Measurements from ENCODE around the gene RERE.

RERE gene

DNA sequence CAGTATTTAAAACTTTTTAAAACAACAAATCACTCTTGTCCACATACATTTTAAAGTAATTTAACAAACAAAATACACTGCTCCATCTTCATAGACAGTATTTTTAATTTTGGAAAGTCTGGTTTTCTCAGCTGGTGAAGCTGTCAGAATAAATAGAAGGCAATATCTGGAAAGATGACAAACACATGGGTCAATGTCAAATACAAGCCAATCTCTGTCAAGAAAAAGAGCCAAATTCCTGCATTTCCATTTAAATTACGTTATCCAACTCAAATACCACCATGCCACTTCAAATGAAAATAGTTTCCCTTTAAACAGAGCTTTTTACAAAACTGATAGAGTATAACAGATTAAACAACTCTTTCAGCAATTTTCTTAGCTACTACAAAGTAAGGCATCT lies 176.5 kb downstream of the RERE start:
- H3F3A ChIP-seq (ENCODE audit: insufficient read depth), result no peaks in the 10 kb centered on the region
- H4K20me1 ChIP-seq (ENCODE audit: low read depth, low read length), result peaks cover 2% of the 10 kb centered on the region; the same call in 1 of the 2 replicates
- H3K9ac ChIP-seq (ENCODE audit: low read length), result no peak overlapping the region
- no peaks in the 10 kb centered on the region for H3K9me2 ChIP-seq (replicated peaks; ENCODE audit: insufficient read depth, low read length)
- H3K9me3 ChIP-seq (ENCODE audit: insufficient read depth, low read length), result no peaks in the 10 kb centered on the region
- TF ChIP-seq EZH2phosphoT487 (conservative IDR thresholded peaks at IDR 0.05; ENCODE audit: low read length), result no peak
- TF ChIP-seq, protein P1, sequence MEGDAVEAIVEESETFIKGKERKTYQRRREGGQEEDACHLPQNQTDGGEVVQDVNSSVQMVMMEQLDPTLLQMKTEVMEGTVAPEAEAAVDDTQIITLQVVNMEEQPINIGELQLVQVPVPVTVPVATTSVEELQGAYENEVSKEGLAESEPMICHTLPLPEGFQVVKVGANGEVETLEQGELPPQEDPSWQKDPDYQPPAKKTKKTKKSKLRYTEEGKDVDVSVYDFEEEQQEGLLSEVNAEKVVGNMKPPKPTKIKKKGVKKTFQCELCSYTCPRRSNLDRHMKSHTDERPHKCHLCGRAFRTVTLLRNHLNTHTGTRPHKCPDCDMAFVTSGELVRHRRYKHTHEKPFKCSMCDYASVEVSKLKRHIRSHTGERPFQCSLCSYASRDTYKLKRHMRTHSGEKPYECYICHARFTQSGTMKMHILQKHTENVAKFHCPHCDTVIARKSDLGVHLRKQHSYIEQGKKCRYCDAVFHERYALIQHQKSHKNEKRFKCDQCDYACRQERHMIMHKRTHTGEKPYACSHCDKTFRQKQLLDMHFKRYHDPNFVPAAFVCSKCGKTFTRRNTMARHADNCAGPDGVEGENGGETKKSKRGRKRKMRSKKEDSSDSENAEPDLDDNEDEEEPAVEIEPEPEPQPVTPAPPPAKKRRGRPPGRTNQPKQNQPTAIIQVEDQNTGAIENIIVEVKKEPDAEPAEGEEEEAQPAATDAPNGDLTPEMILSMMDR (IDR thresholded peaks at IDR 0.05; ENCODE audit: insufficient read depth, low read length, poor library complexity, severe bottlenecking), result no peak
- no peaks in the 10 kb centered on the region for H3K27me3 ChIP-seq (ENCODE audit: low read length)
- no peaks in the 10 kb centered on the region for H3K79me2 ChIP-seq (ENCODE audit: insufficient read depth, low read length)
- no peaks in the 10 kb centered on the region for H3K36me3 ChIP-seq (ENCODE audit: low read length)
- no peak overlapping the region for H3K27ac ChIP-seq (ENCODE audit: low read depth, low read length)
- H3K4me2 ChIP-seq (ENCODE audit: low read depth, low read length, poor library complexity, severe bottlenecking), result no peak overlapping the region
- H3K4me3 ChIP-seq (ENCODE audit: insufficient read depth, low read length, poor library complexity, severe bottlenecking), result no peak overlapping the region
- no peak overlapping the region for H2AFZ ChIP-seq (ENCODE audit: low read depth, low read length, severe bottlenecking)

DNA sequence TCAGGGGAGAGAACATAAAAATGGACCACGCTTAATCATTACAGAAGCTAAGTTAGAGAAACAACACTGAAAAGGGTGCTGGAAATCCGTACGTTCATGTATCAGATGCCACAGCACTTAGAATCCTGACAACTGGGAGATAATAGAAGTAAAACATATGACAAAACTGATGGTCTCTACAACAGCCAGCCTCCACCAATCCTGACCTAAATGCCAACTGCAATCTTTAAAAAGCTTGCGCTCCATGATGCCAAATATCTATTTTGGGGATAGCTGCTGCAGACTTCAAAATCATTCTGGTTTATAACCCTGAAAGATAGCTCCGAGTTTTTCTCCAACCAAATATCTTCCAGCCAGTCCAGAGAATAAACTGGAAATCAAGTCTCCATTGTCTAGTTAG lies 178.3 kb downstream of the RERE start:
- Histone ChIP-seq H3K4me2 (ENCODE audit: low read depth, low read length, poor library complexity, severe bottlenecking) (no peak overlapping the region), H3F3A (ENCODE audit: insufficient read depth) (no peaks in the 10 kb centered on the region), H3K79me2 (ENCODE audit: insufficient read depth, low read length) (no peaks in the 10 kb centered on the region), H3K9ac (ENCODE audit: low read length) (no peak overlapping the region), H4K20me1 (ENCODE audit: low read depth, low read length) (peaks cover 5% of the 10 kb centered on the region), H3K4me3 (ENCODE audit: insufficient read depth, low read length, poor library complexity, severe bottlenecking) (no peak overlapping the region), H3K9me2 (replicated peaks; ENCODE audit: insufficient read depth, low read length) (no peaks in the 10 kb centered on the region), H3K27ac (ENCODE audit: low read depth, low read length) (no peak overlapping the region), H2AFZ (ENCODE audit: low read depth, low read length, severe bottlenecking) (no peak overlapping the region), H3K36me3 (ENCODE audit: low read length) (no peaks in the 10 kb centered on the region), H3K9me3 (ENCODE audit: insufficient read depth, low read length) (no peaks in the 10 kb centered on the region), H3K27me3 (ENCODE audit: low read length) (no peaks in the 10 kb centered on the region)
- TF ChIP-seq EZH2phosphoT487 (conservative IDR thresholded peaks at IDR 0.05; ENCODE audit: low read length), result no peak
- TF ChIP-seq, protein P1 (IDR thresholded peaks at IDR 0.05; ENCODE audit: insufficient read depth, low read length, poor library complexity, severe bottlenecking), result no peak

DNA sequence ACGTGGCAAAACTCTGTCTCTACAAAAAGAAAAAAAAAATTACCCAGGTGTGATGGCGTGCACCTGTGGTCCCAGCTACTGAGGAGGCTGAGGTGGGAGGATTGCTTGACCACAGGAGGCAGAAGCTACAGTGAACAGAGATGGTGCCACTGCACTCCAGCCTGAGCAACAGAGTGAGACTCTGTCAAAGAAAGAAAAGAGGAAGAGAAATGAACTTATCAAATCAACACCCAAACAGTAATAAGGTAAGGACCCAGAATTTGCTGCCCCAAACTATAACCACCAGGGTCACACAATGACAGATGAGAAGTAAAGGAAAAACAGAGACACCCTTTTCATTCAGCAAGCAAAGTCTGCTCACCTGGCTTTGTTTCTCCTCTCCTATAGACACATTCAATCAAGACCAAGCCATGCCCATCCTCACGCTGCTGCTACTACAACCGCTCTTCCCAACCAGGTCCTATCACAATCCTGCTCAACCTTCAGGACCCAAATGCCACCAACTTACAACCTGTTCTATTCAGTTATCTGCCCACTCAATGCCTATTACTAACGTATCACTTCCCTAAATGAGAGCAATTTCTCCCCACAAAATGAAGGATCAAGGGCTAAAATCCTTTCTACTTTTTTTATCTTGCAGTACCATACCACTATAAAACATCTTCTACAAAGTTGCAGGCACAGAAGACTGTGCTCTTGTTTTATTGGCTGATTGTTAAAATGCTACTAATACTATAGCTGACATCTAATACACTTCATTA lies 183.5 kb downstream of the RERE start:
- TF ChIP-seq, protein P1 (IDR thresholded peaks at IDR 0.05; ENCODE audit: insufficient read depth, low read length, poor library complexity, severe bottlenecking), result no peak
- no peak for TF ChIP-seq EZH2phosphoT487 (conservative IDR thresholded peaks at IDR 0.05; ENCODE audit: low read length)
- Histone ChIP-seq H3K36me3 (ENCODE audit: low read length) (no peaks in the 10 kb centered on the region), H3K4me3 (ENCODE audit: insufficient read depth, low read length, poor library complexity, severe bottlenecking) (no peak overlapping the region), H3K79me2 (ENCODE audit: insufficient read depth, low read length) (no peaks in the 10 kb centered on the region), H3K9me2 (replicated peaks; ENCODE audit: insufficient read depth, low read length) (no peaks in the 10 kb centered on the region), H3K9ac (ENCODE audit: low read length) (no peak overlapping the region), H2AFZ (ENCODE audit: low read depth, low read length, severe bottlenecking) (no peak overlapping the region), H3F3A (ENCODE audit: insufficient read depth) (no peaks in the 10 kb centered on the region), H3K27ac (ENCODE audit: low read depth, low read length) (no peak overlapping the region), H3K4me2 (ENCODE audit: low read depth, low read length, poor library complexity, severe bottlenecking) (no peak overlapping the region), H4K20me1 (ENCODE audit: low read depth, low read length) (peaks cover 3% of the 10 kb centered on the region; the same call in 1 of the 2 replicates), H3K27me3 (ENCODE audit: low read length) (no peaks in the 10 kb centered on the region), H3K9me3 (ENCODE audit: insufficient read depth, low read length) (no peaks in the 10 kb centered on the region)

Data from SU-DHL-6 (cell line).